ENCODE results near the gene YY1. TPM values are rescaled to one million over a fixed set of nuclear protein-coding genes. Genes with fewer than 3 reads are reported as not detected.
A peak's percentile ranks its signal among the peaks of the same experiment; 100 is the strongest.

YY1 gene
- total and polyA plus RNA-seq, 2 of the 8 experiments (the other 6 are each of a cell fraction or from before 2014, with no cell fraction given) = 26.4 to 106 TPM

- WGBS, 2 experiments (ENCODE audit: extremely low coverage in 1 of 2, insufficient coverage in 1 of 2, insufficient read length in 1 of 2, insufficient replicate concordance in 2 of 2, low coverage in 1 of 2, low lambda C conversion rate in 2 of 2, missing lambda C conversion rate in 1 of 2) = 56% methylated on average over 40 of the region's 40 CpGs; no CpG with 5 or more reads in 1 of the 2 experiments
- no peak overlapping the region for H2BK120ac ChIP-seq (replicated peaks; ENCODE audit: low read depth, low read length)
- H4K8ac ChIP-seq (ENCODE audit: extremely low read depth, insufficient read depth, low read length) = 0 out of 2 replicates have a peak overlapping the region, but pooled peaks have one; percentile 53
- peak overlapping the region in 1 of 2 experiments; percentile 24; a peak in 1 of 4 replicates for H3K4me2 ChIP-seq (ENCODE audit: insufficient read depth in 1 of 2, low read depth in 2 of 2, low read length in 2 of 2)
- H2BK20ac ChIP-seq (ENCODE audit: low read length) = no peak overlapping the region
- no peak overlapping the region for H3K4ac ChIP-seq (replicated peaks; ENCODE audit: insufficient read length, low read depth, low read length)
- H3K23ac ChIP-seq (ENCODE audit: insufficient read length) = no peak overlapping the region
- POLR2A ChIA-PET (ENCODE audit: partially characterized antibody) = interaction anchor here (0.9 to 2.0 kb wide), 4 partner anchors 9 to 23 kb away, joined by 3 to 7 read pairs (median 4); no protein-coding TSS in a partner anchor
- H3K18ac ChIP-seq (ENCODE audit: extremely low read depth, low read length) = no peak overlapping the region; the same call in 1 of the 2 replicates
- H4K5ac ChIP-seq (ENCODE audit: insufficient read length, low read depth, low read length) = no peak overlapping the region
- no peaks in the 10 kb centered on the region for H4K20me1 ChIP-seq (replicated peaks in 1 of 2; ENCODE audit: control insufficient read depth in 1 of 2, insufficient read depth in 2 of 2, low read length in 2 of 2)
- H2AK5ac ChIP-seq (ENCODE audit: low read depth, low read length) = no peak overlapping the region
- no peaks in the 10 kb centered on the region; a peak in 2 of 7 replicates for H3K27me3 ChIP-seq (replicated peaks in 1 of 4; ENCODE audit: control insufficient read depth in 3 of 4, extremely low read depth in 1 of 4, insufficient read depth in 3 of 4, low read length in 3 of 4)
- H3K9ac ChIP-seq (replicated peaks in 1 of 4; ENCODE audit: extremely low read depth in 1 of 4, low read depth in 3 of 4, low read length in 3 of 4) = no peak overlapping the region
- no peak overlapping the region for H2BK5ac ChIP-seq (ENCODE audit: low read depth, low read length)
- FAIRE-seq (no peak), DNase-seq (ENCODE audit: low read depth in 1 of 2, low spot score in 2 of 2) (peak; percentile 44 to 92)
- H3K23me2 ChIP-seq (ENCODE audit: low read depth, low read length) = no peaks in the 10 kb centered on the region
- H3K4me3 ChIP-seq (ENCODE audit: extremely low read depth in 1 of 4, insufficient read depth in 2 of 4, low read depth in 3 of 4, low read length in 4 of 4) = no peak overlapping the region
- peaks cover 0 to 2% (median 0%) of the 10 kb centered on the region in 4 experiments; a peak in 3 of 7 replicates for H3K4me1 ChIP-seq (replicated peaks in 1 of 4; ENCODE audit: control insufficient read depth in 3 of 4, insufficient read depth in 4 of 4, low read length in 3 of 4)
- H3K79me1 ChIP-seq (ENCODE audit: low read depth, low read length) = no peaks in the 10 kb centered on the region
- H2BK15ac ChIP-seq (ENCODE audit: low read length) = no peak overlapping the region
- H4K91ac ChIP-seq (replicated peaks; ENCODE audit: insufficient read length, low read length) = peak overlapping the region; percentile 3
- H3K56ac ChIP-seq (replicated peaks; ENCODE audit: insufficient read length, low read depth, low read length) = no peak overlapping the region
- no peaks in the 10 kb centered on the region for H3K36me3 ChIP-seq (ENCODE audit: control insufficient read depth in 2 of 4, insufficient read depth in 4 of 4, low read length in 3 of 4)
- CTCF ChIA-PET (ENCODE audit: partially characterized antibody) = interaction anchor here (0.6 to 3.0 kb wide), 13 partner anchors 8 to 174 kb away, joined by 3 to 14 read pairs (median 4); no protein-coding TSS in a partner anchor
- H3K14ac ChIP-seq (ENCODE audit: insufficient read length) = no peak overlapping the region
- H2AFZ ChIP-seq (ENCODE audit: low read length) = 0 out of 2 replicates have a peak overlapping the region, but pooled peaks have one; percentile 5
- H3K27ac ChIP-seq (ENCODE audit: low read depth, low read length) = no peak overlapping the region
- H3K79me2 ChIP-seq (ENCODE audit: control insufficient read depth in 1 of 2, insufficient read depth in 2 of 2, low read length in 2 of 2) = no peaks in the 10 kb centered on the region
- no peak overlapping the region for H2BK12ac ChIP-seq (ENCODE audit: low read depth, low read length)
- H3K9me3 ChIP-seq (ENCODE audit: insufficient read depth in 2 of 2, low read depth in 1 of 2, low read length in 1 of 2) = no peaks in the 10 kb centered on the region
- no peak for TF ChIP-seq CBX5 (IDR thresholded peaks at IDR 0.05; ENCODE audit: low read depth, low read length)
- TF ChIP-seq TAF7 (optimal IDR thresholded peaks at IDR 0.05; ENCODE audit: borderline replicate concordance, low read depth, low read length) = no peak
- peak; percentile 77; the same call in 1 of the 2 replicates for TF ChIP-seq GABPA (IDR thresholded peaks at IDR 0.05; ENCODE audit: borderline replicate concordance, insufficient read depth, low read length)
- peak; percentile 42 to 66; a peak in 3 of 4 replicates for TF ChIP-seq RAD21 (IDR thresholded peaks at IDR 0.05 in 1 of 2, conservative IDR thresholded peaks at IDR 0.05 in 1 of 2; ENCODE audit: low read depth in 2 of 2, low read length in 2 of 2)
- no peak for TF ChIP-seq MAFK (IDR thresholded peaks at IDR 0.05; ENCODE audit: low read depth, low read length)
- peak in 2 of 3 experiments; percentile 76 to 82; a peak in 3 of 4 replicates for TF ChIP-seq CTCF (IDR thresholded peaks at IDR 0.05; ENCODE audit: control extremely low read depth in 1 of 3, insufficient read depth in 1 of 3, low read depth in 1 of 3, low read length in 3 of 3)
- no peak for TF ChIP-seq NRF1 (IDR thresholded peaks at IDR 0.05; ENCODE audit: low read depth, low read length)
These were observed 79.2 kb downstream of the YY1 start for GRCh38 chr14:100317912-100318808.
